Immature natural killer cell (primary cell): ENCODE results near the gene UGT1A10. TPM values are rescaled to one million over a fixed set of nuclear protein-coding genes. Genes with fewer than 3 reads are reported as not detected.

Experiments
- DNase-seq, 3 donors: peaks; one replicate each; pipeline ENCODE4 v3.0.0; 2022; ENCODE audit warnings: mixed read lengths in 1 of 3
- H3K27ac Mint-ChIP-seq, 6 donors: one replicate each; pipeline ENCODE4 v1.8.0; 2020; ENCODE audit warnings: mixed read lengths in 6 of 6, mild to moderate bottlenecking in 5 of 6, inconsistent platforms in 4 of 6, moderate library complexity in 3 of 6
- H3K27me3 Mint-ChIP-seq, 3 donors: one replicate each; pipeline ENCODE4 v1.8.0; 2020 to 2021; ENCODE audit warnings: low read depth in 3 of 3, mild to moderate bottlenecking in 3 of 3, mixed read lengths in 3 of 3, moderate library complexity in 3 of 3, inconsistent platforms in 1 of 3
- H3K36me3 Mint-ChIP-seq, 3 donors: one replicate each; pipeline ENCODE4 v1.8.0; 2020; ENCODE audit warnings: mixed read lengths in 3 of 3, inconsistent platforms in 2 of 3, mild to moderate bottlenecking in 2 of 3
- H3K4me1 Mint-ChIP-seq, 2 donors: one replicate each; pipeline ENCODE4 v1.8.0; 2020; ENCODE audit warnings: inconsistent platforms in 2 of 2, mild to moderate bottlenecking in 2 of 2, mixed read lengths in 2 of 2, moderate library complexity in 1 of 2
- H3K4me3 Mint-ChIP-seq, 5 donors: one replicate each; pipeline ENCODE4 v1.8.0; 2020; ENCODE audit warnings: mild to moderate bottlenecking in 5 of 5, mixed read lengths in 5 of 5, inconsistent platforms in 3 of 5, moderate library complexity in 3 of 5
- H3K9me3 Mint-ChIP-seq, 6 donors: one replicate each; pipeline ENCODE4 v1.8.0; 2020; ENCODE audit warnings: mild to moderate bottlenecking in 6 of 6, mixed read lengths in 6 of 6, inconsistent platforms in 4 of 6, moderate library complexity in 3 of 6
- polyA plus RNA-seq, 3 donors: library from polyadenylated mRNA; unstranded; fragments of 300-500 nt; fragmentation: Illumina TruSeq; gene quantifications; one replicate each; pipeline ENCODE4 v1.2.3, GENCODE V29; 2021

UGT1A10 gene
- polyA plus RNA-seq, 3 donors from 2014 or later = not detected

- H3K36me3 Mint-ChIP-seq = no peaks in the 10 kb centered on the region
- DNase-seq = no peak
- peaks cover 3 to 16% (median 5%) of the 10 kb centered on the region in 3 donors for H3K27me3 Mint-ChIP-seq
Observed at GRCh38 chr2:233807215-233807865, 171.1 kb downstream of the UGT1A10 start.

GRCh38 chr2:233807966-233808935 is 172.0 kb downstream of the UGT1A10 start:
- no peaks in the 10 kb centered on the region for H3K4me1 Mint-ChIP-seq
- no peaks in the 10 kb centered on the region for H3K36me3 Mint-ChIP-seq
- H3K4me3 Mint-ChIP-seq = no peak overlapping the region
- H3K27me3 Mint-ChIP-seq = peaks cover 3 to 16% (median 10%) of the 10 kb centered on the region in 3 donors
- H3K27ac Mint-ChIP-seq = no peak overlapping the region
- no peak for DNase-seq
- H3K9me3 Mint-ChIP-seq = no peaks in the 10 kb centered on the region

More at GRCh38 chr2:233807215-233807865, 171.1 kb downstream of the UGT1A10 start:
- H3K4me3 Mint-ChIP-seq = no peak overlapping the region
- no peak overlapping the region for H3K27ac Mint-ChIP-seq
- H3K9me3 Mint-ChIP-seq = no peaks in the 10 kb centered on the region
- H3K4me1 Mint-ChIP-seq = no peaks in the 10 kb centered on the region

GRCh38 chr2:233810385-233810784 is 174.1 kb downstream of the UGT1A10 start:
- no peaks in the 10 kb centered on the region for H3K4me1 Mint-ChIP-seq
- no peaks in the 10 kb centered on the region for H3K9me3 Mint-ChIP-seq
- peaks cover 2 to 16% (median 5%) of the 10 kb centered on the region in 3 donors for H3K27me3 Mint-ChIP-seq
- no peak overlapping the region for H3K27ac Mint-ChIP-seq
- no peaks in the 10 kb centered on the region for H3K36me3 Mint-ChIP-seq
- no peak overlapping the region for H3K4me3 Mint-ChIP-seq
- DNase-seq = no peak

GRCh38 chr2:233811087-233811486 is 174.8 kb downstream of the UGT1A10 start:
- Mint-ChIP-seq H3K36me3 (no peaks in the 10 kb centered on the region), H3K4me1 (no peaks in the 10 kb centered on the region), H3K27me3 (peaks cover 2 to 16% (median 5%) of the 10 kb centered on the region in 3 donors), H3K4me3 (no peak overlapping the region), H3K9me3 (no peaks in the 10 kb centered on the region), H3K27ac (no peak overlapping the region)
- DNase-seq = no peak

- Mint-ChIP-seq H3K27ac (no peak overlapping the region), H3K36me3 (no peaks in the 10 kb centered on the region)
- no peak for DNase-seq
Observed at GRCh38 chr2:233811732-233812131, 175.5 kb downstream of the UGT1A10 start.

GRCh38 chr2:233813236-233814055 is 177.2 kb downstream of the UGT1A10 start:
- Mint-ChIP-seq H3K4me1 (no peaks in the 10 kb centered on the region), H3K27me3 (peaks cover 0 to 19% (median 5%) of the 10 kb centered on the region in 3 donors), H3K9me3 (no peaks in the 10 kb centered on the region), H3K27ac (no peak overlapping the region), H3K36me3 (no peaks in the 10 kb centered on the region), H3K4me3 (no peak overlapping the region)
- no peak for DNase-seq

More at GRCh38 chr2:233811732-233812131, 175.5 kb downstream of the UGT1A10 start:
- no peak overlapping the region for H3K4me3 Mint-ChIP-seq
- H3K4me1 Mint-ChIP-seq = no peaks in the 10 kb centered on the region
- peaks cover 0 to 19% (median 5%) of the 10 kb centered on the region in 3 donors for H3K27me3 Mint-ChIP-seq
- H3K9me3 Mint-ChIP-seq = no peaks in the 10 kb centered on the region

GRCh38 chr2:233814056-233814835 is 178.0 kb downstream of the UGT1A10 start:
- no peaks in the 10 kb centered on the region for H3K36me3 Mint-ChIP-seq
- no peak overlapping the region for H3K27ac Mint-ChIP-seq
- H3K9me3 Mint-ChIP-seq = no peaks in the 10 kb centered on the region
- no peak for DNase-seq
- H3K27me3 Mint-ChIP-seq = peaks cover 0 to 12% (median 6%) of the 10 kb centered on the region in 3 donors
- no peak overlapping the region for H3K4me3 Mint-ChIP-seq
- no peaks in the 10 kb centered on the region for H3K4me1 Mint-ChIP-seq

- H3K27ac Mint-ChIP-seq = no peak overlapping the region
- no peaks in the 10 kb centered on the region for H3K36me3 Mint-ChIP-seq
- H3K4me1 Mint-ChIP-seq = no peaks in the 10 kb centered on the region
- peaks cover 0 to 7% (median 5%) of the 10 kb centered on the region in 3 donors for H3K27me3 Mint-ChIP-seq
- H3K4me3 Mint-ChIP-seq = no peak overlapping the region
- DNase-seq = no peak
- no peaks in the 10 kb centered on the region for H3K9me3 Mint-ChIP-seq
Observed at GRCh38 chr2:233815861-233816260, 179.6 kb downstream of the UGT1A10 start.

GRCh38 chr2:233816334-233816733 is 180.1 kb downstream of the UGT1A10 start:
- H3K4me1 Mint-ChIP-seq = no peaks in the 10 kb centered on the region
- no peak for DNase-seq
- H3K9me3 Mint-ChIP-seq = no peaks in the 10 kb centered on the region
- H3K27ac Mint-ChIP-seq = peak overlapping the region in 1 of 6 donors; percentile 47
- H3K4me3 Mint-ChIP-seq = no peak overlapping the region
- no peaks in the 10 kb centered on the region for H3K36me3 Mint-ChIP-seq
- peaks cover 0 to 7% (median 5%) of the 10 kb centered on the region in 3 donors for H3K27me3 Mint-ChIP-seq

GRCh38 chr2:233816771-233817170 is 180.5 kb downstream of the UGT1A10 start:
- H3K4me1 Mint-ChIP-seq = no peaks in the 10 kb centered on the region
- H3K27ac Mint-ChIP-seq = no peak overlapping the region
- H3K36me3 Mint-ChIP-seq = no peaks in the 10 kb centered on the region
- no peak overlapping the region for H3K4me3 Mint-ChIP-seq
- peaks cover 0 to 7% (median 3%) of the 10 kb centered on the region in 3 donors for H3K27me3 Mint-ChIP-seq
- H3K9me3 Mint-ChIP-seq = no peaks in the 10 kb centered on the region
- no peak for DNase-seq

- no peak for DNase-seq
- no peak overlapping the region for H3K4me3 Mint-ChIP-seq
- no peaks in the 10 kb centered on the region for H3K9me3 Mint-ChIP-seq
- H3K4me1 Mint-ChIP-seq = no peaks in the 10 kb centered on the region
- H3K27ac Mint-ChIP-seq = no peak overlapping the region
- peaks cover 0 to 7% (median 3%) of the 10 kb centered on the region in 3 donors for H3K27me3 Mint-ChIP-seq
- no peaks in the 10 kb centered on the region for H3K36me3 Mint-ChIP-seq
Observed at GRCh38 chr2:233817361-233817911, 181.2 kb downstream of the UGT1A10 start.

- H3K4me1 Mint-ChIP-seq = no peaks in the 10 kb centered on the region
- peaks cover 0 to 6% (median 3%) of the 10 kb centered on the region in 3 donors for H3K27me3 Mint-ChIP-seq
- H3K4me3 Mint-ChIP-seq = no peak overlapping the region
- no peak for DNase-seq
- H3K36me3 Mint-ChIP-seq = no peaks in the 10 kb centered on the region
- peak overlapping the region in 1 of 6 donors; percentile 69 for H3K27ac Mint-ChIP-seq
- H3K9me3 Mint-ChIP-seq = no peaks in the 10 kb centered on the region
Observed at GRCh38 chr2:233817995-233818638, 181.9 kb downstream of the UGT1A10 start.
